HCT116 (cell line): ENCODE results near the gene CARMIL1.

Experiments used
- CBX3 ChIP-seq: IDR thresholded peaks from 2 replicates; pipeline ENCODE4 v1.6.1; 2012; ENCODE audit warnings: low read depth
- CEBPB ChIP-seq: IDR thresholded peaks from 2 replicates; pipeline ENCODE4 v1.6.1; 2012; ENCODE audit warnings: low read depth
- EGR1 ChIP-seq: IDR thresholded peaks from 2 replicates; pipeline ENCODE4 v1.6.1; 2012; ENCODE audit warnings: low read depth
- EZH2 ChIP-seq: fragments of 200-600 bp; sonication (generic); IDR thresholded peaks from 2 replicates; pipeline ENCODE4 v1.6.1; 2017; ENCODE audit warnings: antibody characterized with exemption, mixed run types
- EZH2phosphoT487 ChIP-seq: fragments of 200-600 bp; IDR thresholded peaks from 2 replicates; pipeline ENCODE4 v1.6.1; 2018; ENCODE audit warnings: antibody characterized with exemption, borderline replicate concordance
- JUND ChIP-seq: IDR thresholded peaks from 2 replicates; pipeline ENCODE4 v1.6.1; 2012
- POLR2A ChIP-seq: IDR thresholded peaks from 2 replicates; pipeline ENCODE4 v1.7.0; 2011; ENCODE audit warnings: borderline replicate concordance; ENCODE audit not compliant: insufficient read depth, insufficient read length; ENCODE audit errors: extremely low read depth
- POLR2AphosphoS5 ChIP-seq: IDR thresholded peaks from 2 replicates; pipeline ENCODE4 v1.6.1; 2011; ENCODE audit warnings: mild to moderate bottlenecking, low read depth, low read length, moderate library complexity
- REST ChIP-seq: IDR thresholded peaks from 2 replicates; pipeline ENCODE4 v1.6.1; 2012; ENCODE audit warnings: low read depth
- SRF ChIP-seq: IDR thresholded peaks from 2 replicates; pipeline ENCODE4 v1.6.1; 2012; ENCODE audit warnings: low read depth
- TCF7L2 ChIP-seq: IDR thresholded peaks from 2 replicates; pipeline ENCODE4 v1.7.0; 2011; ENCODE audit warnings: borderline replicate concordance, inconsistent platforms; ENCODE audit not compliant: insufficient read depth, insufficient read length; ENCODE audit errors: extremely low read depth
- YY1 ChIP-seq: IDR thresholded peaks from 2 replicates; pipeline ENCODE4 v1.6.1; 2011; ENCODE audit warnings: low read length, low read depth, moderate library complexity, mild to moderate bottlenecking; ENCODE audit not compliant: insufficient replicate concordance; ENCODE audit errors: extremely low read depth
- TF ChIP-seq, protein P1 (sequence below), 3 experiments: fragments of 200-600 bp in 1 of 3; sonication (generic) in 1 of 3; IDR thresholded peaks in 2 of 3; conservative IDR thresholded peaks in 1 of 3; 2 replicates each; pipeline ENCODE4 v1.5.1; 2012 to 2017; ENCODE audit warnings: low read depth in 2 of 3, low read length in 2 of 3, antibody characterized with exemption in 1 of 3, borderline replicate concordance in 1 of 3, control low read depth in 1 of 3, mild to moderate bottlenecking in 1 of 3, mixed read lengths in 1 of 3, mixed run types in 1 of 3, moderate library complexity in 1 of 3; ENCODE audit not compliant: insufficient read depth in 1 of 3
- TF ChIP-seq, protein P2 (sequence below): IDR thresholded peaks from 2 replicates; pipeline ENCODE4 v1.6.1; 2012

DNA sequence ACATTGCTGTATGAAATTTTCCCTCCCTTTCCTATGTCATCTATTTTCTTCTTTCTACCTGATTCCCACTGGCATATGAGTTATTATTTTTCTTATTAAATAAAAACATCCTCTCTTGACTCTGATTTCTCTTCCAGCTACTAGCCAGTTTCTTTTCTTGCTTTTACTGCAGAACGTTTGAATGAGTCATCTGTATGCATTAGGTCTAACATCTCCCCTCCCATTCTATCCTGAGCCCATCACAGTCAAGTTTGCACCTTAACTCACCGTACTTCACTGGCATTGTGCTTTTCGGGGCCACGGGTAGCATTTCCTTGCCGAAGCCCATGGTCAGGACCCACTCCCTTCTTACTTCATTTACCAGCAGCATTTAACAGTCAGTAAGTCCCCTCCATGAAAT lies 65.7 kb downstream of the CARMIL1 start:
- no peak for TF ChIP-seq POLR2A
- TF ChIP-seq, protein P1, sequence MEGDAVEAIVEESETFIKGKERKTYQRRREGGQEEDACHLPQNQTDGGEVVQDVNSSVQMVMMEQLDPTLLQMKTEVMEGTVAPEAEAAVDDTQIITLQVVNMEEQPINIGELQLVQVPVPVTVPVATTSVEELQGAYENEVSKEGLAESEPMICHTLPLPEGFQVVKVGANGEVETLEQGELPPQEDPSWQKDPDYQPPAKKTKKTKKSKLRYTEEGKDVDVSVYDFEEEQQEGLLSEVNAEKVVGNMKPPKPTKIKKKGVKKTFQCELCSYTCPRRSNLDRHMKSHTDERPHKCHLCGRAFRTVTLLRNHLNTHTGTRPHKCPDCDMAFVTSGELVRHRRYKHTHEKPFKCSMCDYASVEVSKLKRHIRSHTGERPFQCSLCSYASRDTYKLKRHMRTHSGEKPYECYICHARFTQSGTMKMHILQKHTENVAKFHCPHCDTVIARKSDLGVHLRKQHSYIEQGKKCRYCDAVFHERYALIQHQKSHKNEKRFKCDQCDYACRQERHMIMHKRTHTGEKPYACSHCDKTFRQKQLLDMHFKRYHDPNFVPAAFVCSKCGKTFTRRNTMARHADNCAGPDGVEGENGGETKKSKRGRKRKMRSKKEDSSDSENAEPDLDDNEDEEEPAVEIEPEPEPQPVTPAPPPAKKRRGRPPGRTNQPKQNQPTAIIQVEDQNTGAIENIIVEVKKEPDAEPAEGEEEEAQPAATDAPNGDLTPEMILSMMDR (IDR thresholded peaks at IDR 0.05 in 2 of 3, conservative IDR thresholded peaks at IDR 0.05 in 1 of 3; ENCODE audit: borderline replicate concordance in 1 of 3, insufficient read depth in 1 of 3, low read depth in 2 of 3, low read length in 2 of 3), result no peak
- TF ChIP-seq EZH2, result no peak
- TF ChIP-seq, protein P2, sequence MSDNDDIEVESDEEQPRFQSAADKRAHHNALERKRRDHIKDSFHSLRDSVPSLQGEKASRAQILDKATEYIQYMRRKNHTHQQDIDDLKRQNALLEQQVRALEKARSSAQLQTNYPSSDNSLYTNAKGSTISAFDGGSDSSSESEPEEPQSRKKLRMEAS, result no peak
- TF ChIP-seq TCF7L2, result no peak
- no peak for TF ChIP-seq YY1
- no peak for TF ChIP-seq POLR2AphosphoS5
- no peak for TF ChIP-seq SRF
- no peak for TF ChIP-seq REST
- TF ChIP-seq JUND, result no peak
- TF ChIP-seq EZH2phosphoT487, result no peak
- no peak for TF ChIP-seq CBX3
- TF ChIP-seq EGR1, result no peak
- no peak for TF ChIP-seq CEBPB
